ENCODE measurements around the gene POMC. TPM values are rescaled to one million over a fixed set of nuclear protein-coding genes. Genes with fewer than 3 reads are reported as not detected.

Gene POMC
- total RNA-seq, 1 experiment from 2014 or later: not detected

- ChIA-PET CTCF (interaction anchor here (1.4 kb wide), 1 partner anchor 40 kb away, joined by 3 read pairs; no protein-coding TSS in a partner anchor), RAD21 (ENCODE audit: low non-redundant PET in 1 of 2, low total read pairs in 2 of 2, uncharacterized antibody in 2 of 2, unreplicated experiment in 2 of 2) (no interaction called here), POLR2A (no interaction called here)
- no peaks in the 10 kb centered on the region for H3K79me2 ChIP-seq (ENCODE audit: insufficient read depth, low read length)
- H3K9me2 ChIP-seq (ENCODE audit: insufficient read depth): no peaks in the 10 kb centered on the region
- H3K4me2 ChIP-seq (ENCODE audit: low read length): no peak overlapping the region
- intact Hi-C loops (cut with micrococcal nuclease): no loop called here
- DNase-seq (ENCODE audit: low read depth, low spot score) (no peak), ATAC-seq (no peak)
- no peaks in the 10 kb centered on the region for H3K36me3 ChIP-seq (ENCODE audit: control insufficient read depth in 1 of 2, insufficient read depth in 2 of 2, low read length in 2 of 2)
- H3K27ac ChIP-seq (ENCODE audit: low read depth, low read length): no peak overlapping the region
- H4K20me1 ChIP-seq (ENCODE audit: insufficient read depth): no peaks in the 10 kb centered on the region
- no peak for TF ChIP-seq EZH2 (IDR thresholded peaks at IDR 0.05)
- no peak overlapping the region for H3K4me3 ChIP-seq (replicated peaks in 1 of 2; ENCODE audit: low read depth in 1 of 2, low read length in 2 of 2)
- H3K9me3 ChIP-seq (ENCODE audit: control insufficient read depth in 1 of 2, insufficient read depth in 1 of 2, low read depth in 1 of 2, low read length in 2 of 2): no peaks in the 10 kb centered on the region
- H3K4me1 ChIP-seq (ENCODE audit: control insufficient read depth in 1 of 2, insufficient read depth in 2 of 2, low read length in 2 of 2): no peaks in the 10 kb centered on the region
- H3K9ac ChIP-seq (ENCODE audit: low read length): no peak overlapping the region
- H2AFZ ChIP-seq (ENCODE audit: low read depth, low read length, poor library complexity, severe bottlenecking): no peak overlapping the region
- no peaks in the 10 kb centered on the region for H3K27me3 ChIP-seq (ENCODE audit: insufficient read depth, low read length)
- BruUV-seq (replicated peaks): no TSS peak
Measured at GRCh38 chr2:25188405-25188804, 20.0 kb upstream of the POMC start.

- no peaks in the 10 kb centered on the region for H3K4me1 ChIP-seq (ENCODE audit: control insufficient read depth in 1 of 2, insufficient read depth in 2 of 2, low read length in 2 of 2)
- H3K79me2 ChIP-seq (ENCODE audit: insufficient read depth, low read length): no peaks in the 10 kb centered on the region
- no peak for ATAC-seq
- H3K4me3 ChIP-seq (replicated peaks in 1 of 2; ENCODE audit: low read depth in 1 of 2, low read length in 2 of 2): no peak overlapping the region
- H3K9me3 ChIP-seq (ENCODE audit: control insufficient read depth in 1 of 2, insufficient read depth in 1 of 2, low read depth in 1 of 2, low read length in 2 of 2): no peaks in the 10 kb centered on the region
- no peaks in the 10 kb centered on the region for H4K20me1 ChIP-seq (ENCODE audit: insufficient read depth)
- no TSS peak for BruUV-seq (replicated peaks)
- no peak overlapping the region for H2AFZ ChIP-seq (ENCODE audit: low read depth, low read length, poor library complexity, severe bottlenecking)
- no peaks in the 10 kb centered on the region for H3K9me2 ChIP-seq (ENCODE audit: insufficient read depth)
- H3K36me3 ChIP-seq (ENCODE audit: control insufficient read depth in 1 of 2, insufficient read depth in 2 of 2, low read length in 2 of 2): no peaks in the 10 kb centered on the region
- intact Hi-C loops (cut with micrococcal nuclease): no loop called here
- no peak overlapping the region for H3K4me2 ChIP-seq (ENCODE audit: low read length)
- no peaks in the 10 kb centered on the region for H3K27me3 ChIP-seq (ENCODE audit: insufficient read depth, low read length)
- DNase-seq (ENCODE audit: low read depth, low spot score): no peak
- no peak overlapping the region for H3K9ac ChIP-seq (ENCODE audit: low read length)
- ChIA-PET CTCF (interaction anchor here (1.4 kb wide), 1 partner anchor 41 kb away, joined by 3 read pairs; no protein-coding TSS in a partner anchor), POLR2A (no interaction called here), RAD21 (ENCODE audit: low non-redundant PET in 1 of 2, low total read pairs in 2 of 2, uncharacterized antibody in 2 of 2, unreplicated experiment in 2 of 2) (no interaction called here)
- no peak overlapping the region for H3K27ac ChIP-seq (ENCODE audit: low read depth, low read length)
- TF ChIP-seq TCF7L2 (IDR thresholded peaks at IDR 0.05; ENCODE audit: borderline replicate concordance, extremely low read depth, insufficient read depth, insufficient read length): peak; percentile 91
- no peak for TF ChIP-seq ZFX (IDR thresholded peaks at IDR 0.05)
Measured at GRCh38 chr2:25187729-25188350, 19.5 kb upstream of the POMC start.
